Umbilical cord (tissue), 2 donors: Measurements from ENCODE around the gene ASCC3. TPM values are rescaled to one million over a fixed set of nuclear protein-coding genes. Genes with fewer than 3 reads are reported as not detected.

Experiments
- DNase-seq: peaks from one replicate; pipeline ENCODE4 v3.0.0-alpha.2; 2015; ENCODE audit warnings: low spot score
- total RNA-seq: library from RNA; depleted of rRNA; stranded (reverse); fragments of >200 nt; gene quantifications from one replicate; pipeline ENCODE4 v1.2.3, GENCODE V29; 2014; ENCODE audit warnings: low replicate concordance; ENCODE audit not compliant: insufficient read depth

The ASCC3 gene
- total RNA-seq, 1 donor from 2014 or later = 82.3 TPM

DNA sequence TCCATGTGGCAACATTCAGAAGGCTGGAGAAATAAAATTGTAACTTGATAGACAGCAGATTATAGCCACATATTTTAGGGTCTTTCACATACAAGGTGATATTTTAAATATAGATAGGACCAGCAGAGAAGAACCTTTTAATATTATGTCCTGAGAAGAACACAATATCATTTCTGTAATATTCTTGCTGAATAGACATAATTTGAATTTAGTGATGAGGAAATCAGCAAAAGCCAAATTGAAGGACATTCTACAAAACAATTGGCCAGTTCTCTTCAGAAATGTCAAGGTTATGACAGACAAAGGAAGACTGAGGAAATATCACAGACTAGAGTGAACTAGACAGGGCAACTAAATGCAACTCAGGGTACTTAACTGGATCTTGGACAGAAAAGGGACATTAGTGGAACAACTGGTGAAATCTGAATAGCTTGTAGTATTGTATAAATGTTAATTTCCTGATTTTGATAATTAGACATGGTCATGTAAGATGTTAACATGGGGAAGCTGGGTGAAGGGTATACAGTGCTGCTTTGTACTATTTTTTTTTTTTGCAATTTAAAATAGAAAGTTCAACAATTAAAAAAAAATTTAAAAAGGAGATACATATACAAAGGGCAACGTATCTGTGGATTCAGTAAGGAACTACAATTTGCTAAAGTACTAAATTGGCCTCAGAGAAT is 281.9 kb downstream of the ASCC3 start:
- no peak for DNase-seq

DNA sequence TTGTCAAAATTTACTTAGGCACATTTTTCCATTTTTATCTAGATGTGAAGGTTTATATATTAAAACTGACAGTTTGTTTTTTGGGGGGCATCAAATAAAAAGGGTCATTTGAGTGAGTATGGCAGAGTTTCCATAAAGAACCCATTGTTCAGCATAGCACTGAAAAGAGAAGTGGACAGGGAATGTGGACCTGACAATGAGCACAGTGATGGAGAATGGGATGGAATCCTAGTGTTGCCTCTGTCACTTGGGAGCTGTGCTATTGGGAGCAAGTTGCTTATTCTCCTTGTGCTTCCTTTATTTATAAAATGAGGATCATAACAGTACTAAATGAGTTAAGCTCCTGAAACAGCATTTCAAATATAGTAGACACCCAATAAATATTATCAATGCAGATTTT is 285.7 kb downstream of the ASCC3 start:
- DNase-seq = no peak

DNA sequence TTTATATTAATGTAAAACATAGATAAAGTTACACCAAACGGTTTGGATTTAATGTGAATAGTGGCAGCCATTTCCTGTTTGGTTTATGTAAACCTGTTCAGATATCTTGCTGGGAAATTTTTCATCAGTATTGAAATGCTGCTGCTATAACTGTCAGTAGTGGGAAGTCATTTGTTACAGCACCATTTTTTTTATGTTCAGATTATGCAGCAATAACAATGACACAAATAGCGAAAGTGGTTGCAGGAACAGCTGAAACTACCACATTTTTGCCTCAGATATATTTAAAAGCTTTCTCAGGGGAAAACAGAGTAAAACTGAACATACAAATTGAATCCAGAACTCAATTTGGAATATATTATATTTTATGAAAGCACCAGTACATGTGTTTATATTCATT is 287.6 kb downstream of the ASCC3 start:
- no peak for DNase-seq

DNA sequence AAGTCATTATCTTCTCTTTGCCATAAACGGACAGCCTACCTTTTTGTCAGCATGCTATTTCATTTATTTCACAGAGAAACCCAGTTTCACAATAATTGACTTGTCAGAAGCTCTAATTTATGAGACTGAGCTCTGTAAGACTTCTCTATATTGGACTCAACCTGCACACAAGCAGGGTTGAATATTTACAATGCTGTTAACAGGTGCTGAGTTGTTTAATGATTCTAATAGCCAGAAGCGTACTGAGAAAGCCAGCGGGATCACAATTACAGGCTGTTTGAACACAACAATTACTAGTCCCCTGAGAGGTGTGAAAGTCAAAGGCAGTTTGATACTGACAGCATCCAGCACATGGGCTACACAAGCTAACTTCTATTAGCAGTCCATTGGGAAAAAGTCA is 288.2 kb downstream of the ASCC3 start:
- DNase-seq = no peak

DNA sequence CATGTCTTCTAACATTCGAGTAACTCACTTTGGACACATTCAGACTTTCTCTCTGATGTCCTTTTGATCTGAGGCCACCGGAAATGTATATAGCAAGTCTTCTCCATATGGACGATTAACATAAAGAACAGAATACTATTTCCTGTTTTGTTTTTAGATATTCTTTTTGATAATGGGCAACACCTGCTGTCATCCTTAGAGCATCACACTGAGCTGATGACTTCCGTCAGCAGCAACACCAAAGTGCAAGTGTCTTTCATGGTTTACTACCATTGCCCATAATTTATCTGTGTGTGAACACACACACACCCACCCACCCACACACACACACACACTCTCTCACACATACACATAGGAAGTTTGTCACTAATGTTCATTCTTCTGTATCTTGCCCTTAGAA is 303.7 kb downstream of the ASCC3 start:
- DNase-seq = no peak

DNA sequence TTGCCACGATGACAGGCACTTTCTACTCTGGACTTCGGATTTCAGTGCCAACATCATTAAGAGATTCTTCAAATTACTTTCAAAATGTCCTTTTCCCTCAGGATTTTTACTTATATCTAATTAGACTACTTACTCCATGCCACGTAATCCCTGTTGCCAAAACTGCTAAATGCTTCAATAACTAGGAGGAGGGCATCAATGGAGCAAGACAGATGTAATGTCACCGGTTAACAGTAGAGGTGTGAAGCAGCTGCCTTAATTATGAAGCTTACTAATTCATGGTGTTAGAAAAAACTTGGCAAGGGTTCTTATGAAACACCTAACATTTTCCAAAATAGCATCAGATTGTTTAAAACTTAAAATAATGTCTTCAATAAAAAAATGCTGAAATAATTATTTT is 305.2 kb downstream of the ASCC3 start:
- no peak for DNase-seq

- DNase-seq = no peak
Measured at GRCh38 chr6:100574836-100575235, 306.3 kb downstream of the ASCC3 start.

DNA sequence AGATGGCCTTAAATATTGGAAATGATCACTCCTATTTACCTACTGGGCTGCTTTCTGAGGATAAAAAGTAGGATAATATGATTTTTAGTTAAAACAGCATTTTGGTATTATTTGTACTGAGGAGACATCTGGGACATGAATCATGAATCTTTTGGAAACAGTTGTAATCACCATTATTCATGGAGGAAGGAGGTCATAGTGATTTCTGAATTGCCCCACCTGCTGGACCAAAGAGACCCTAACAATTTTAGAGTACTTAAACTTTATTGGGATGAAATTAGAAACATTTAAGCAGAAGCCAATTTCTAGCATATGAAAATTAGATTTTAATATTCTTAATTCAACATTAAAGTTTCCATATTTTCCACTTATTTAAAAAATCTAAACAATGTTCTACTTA is 308.0 kb downstream of the ASCC3 start:
- no peak for DNase-seq

GRCh38 chr6:100568255-100568654 is 312.9 kb downstream of the ASCC3 start:
- no peak for DNase-seq

DNA sequence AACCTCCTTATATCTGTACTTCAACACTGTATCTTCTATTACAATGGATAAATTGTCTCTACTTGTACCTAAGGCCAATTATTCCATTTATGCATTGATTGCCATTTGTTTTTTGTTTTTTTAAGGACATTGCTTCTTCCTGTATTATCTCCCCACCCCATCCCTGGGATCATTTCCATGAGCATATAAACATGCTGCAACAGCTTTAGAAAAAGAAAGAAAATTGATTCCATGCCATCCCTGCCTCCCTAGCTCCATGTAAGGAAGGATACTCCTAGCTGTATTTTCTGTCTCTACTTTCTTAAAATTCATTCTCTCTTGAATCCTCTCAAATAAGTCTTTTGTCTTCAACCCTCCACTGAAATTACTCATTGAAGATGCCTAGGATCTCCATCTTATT is 314.6 kb downstream of the ASCC3 start:
- DNase-seq = no peak

DNA sequence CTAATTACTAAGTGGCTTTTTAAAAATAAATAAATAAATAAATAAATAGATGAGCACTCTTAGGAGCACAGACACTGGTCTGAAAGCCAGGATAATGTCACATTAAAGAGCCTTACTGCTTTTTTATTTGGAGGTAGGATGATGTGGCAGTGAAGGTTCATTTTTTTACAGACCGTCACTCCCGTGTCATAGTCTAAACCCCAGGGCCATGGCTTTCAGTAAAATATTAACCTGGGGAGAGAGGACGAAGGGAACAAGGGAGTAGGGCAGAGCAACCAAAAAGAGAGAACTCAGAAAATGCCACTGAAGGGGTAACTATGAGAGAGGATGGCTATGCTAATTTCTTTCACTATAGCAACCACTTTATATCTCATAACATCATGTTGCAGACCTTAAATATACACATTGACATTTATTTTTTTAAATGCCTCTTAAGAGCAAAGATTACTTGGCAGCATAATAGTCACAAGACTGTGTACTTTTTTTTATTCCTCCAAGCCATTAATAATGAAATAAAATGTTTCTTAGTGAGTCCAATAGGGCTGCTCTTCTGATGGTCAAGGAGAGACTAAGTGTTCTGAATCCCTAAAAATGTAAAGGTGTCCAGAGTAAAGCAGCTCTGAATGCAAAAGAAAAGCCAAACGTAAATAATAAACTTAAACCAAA is 315.6 kb downstream of the ASCC3 start:
- DNase-seq = no peak

- DNase-seq = no peak
Measured at GRCh38 chr6:100559859-100560258, 321.3 kb downstream of the ASCC3 start.

- no peak for DNase-seq
Measured at GRCh38 chr6:100554228-100554627, 326.9 kb downstream of the ASCC3 start.

DNA sequence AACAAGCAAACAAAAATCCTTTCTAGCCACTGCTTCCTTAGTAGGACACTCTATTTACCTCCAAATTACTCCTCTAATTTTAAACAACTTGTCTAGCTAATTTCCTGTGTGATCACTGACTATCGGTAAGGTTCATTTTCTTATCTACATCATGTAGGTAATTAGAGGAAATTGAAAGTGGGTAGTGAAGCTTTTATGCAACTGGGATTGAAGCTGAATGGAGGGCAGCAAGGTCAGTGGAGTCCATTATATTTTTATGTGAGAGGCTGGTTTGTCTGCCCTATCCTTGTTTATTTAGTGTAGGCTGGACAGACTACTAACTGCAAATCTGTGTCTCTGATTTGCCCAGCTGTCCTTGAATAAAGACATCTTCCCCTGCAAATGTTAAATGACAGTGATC is 327.9 kb downstream of the ASCC3 start:
- no peak for DNase-seq

DNA sequence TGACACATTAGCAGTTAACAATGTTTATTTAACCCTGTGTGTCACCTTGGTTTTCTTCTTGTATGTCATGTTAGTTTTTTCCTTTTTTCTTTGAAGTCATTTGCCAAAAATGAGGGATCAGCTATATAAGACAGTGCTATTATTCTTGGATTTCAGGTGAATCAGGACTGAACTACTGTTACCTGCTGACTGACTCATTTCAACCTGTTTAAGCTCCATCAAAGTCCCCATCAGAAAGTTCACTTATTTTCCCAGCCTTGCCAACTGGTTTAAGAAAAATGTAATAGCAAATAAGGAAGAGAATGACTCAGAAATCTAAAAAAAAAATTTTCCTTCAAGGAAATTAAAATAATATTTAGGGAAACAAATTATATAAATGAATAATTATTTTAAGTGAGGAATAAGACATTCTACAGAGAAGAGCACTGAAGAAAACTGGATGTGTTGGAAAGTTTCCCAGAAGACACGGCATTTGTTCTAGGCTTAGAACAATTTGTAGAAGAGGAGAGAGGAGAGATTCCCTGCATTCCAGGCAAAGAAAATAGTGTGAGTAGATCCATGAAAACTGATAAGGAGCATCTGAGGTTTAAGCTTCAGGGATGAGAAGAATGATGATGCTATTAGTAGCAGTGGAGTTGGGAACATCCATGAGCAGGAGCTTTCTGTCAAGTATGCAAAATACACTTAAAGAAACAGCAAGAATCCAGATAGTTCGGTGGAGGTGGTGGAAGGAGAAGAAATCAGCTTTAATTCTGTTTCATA is 331.5 kb downstream of the ASCC3 start:
- peak; percentile 63 for DNase-seq

GRCh38 chr6:100538086-100538485 is 343.0 kb downstream of the ASCC3 start:
- no peak for DNase-seq

- DNase-seq = no peak
Measured at GRCh38 chr6:100518588-100518987, 362.5 kb downstream of the ASCC3 start.

- DNase-seq = no peak
Measured at GRCh38 chr6:100517633-100518032, 363.5 kb downstream of the ASCC3 start.

DNA sequence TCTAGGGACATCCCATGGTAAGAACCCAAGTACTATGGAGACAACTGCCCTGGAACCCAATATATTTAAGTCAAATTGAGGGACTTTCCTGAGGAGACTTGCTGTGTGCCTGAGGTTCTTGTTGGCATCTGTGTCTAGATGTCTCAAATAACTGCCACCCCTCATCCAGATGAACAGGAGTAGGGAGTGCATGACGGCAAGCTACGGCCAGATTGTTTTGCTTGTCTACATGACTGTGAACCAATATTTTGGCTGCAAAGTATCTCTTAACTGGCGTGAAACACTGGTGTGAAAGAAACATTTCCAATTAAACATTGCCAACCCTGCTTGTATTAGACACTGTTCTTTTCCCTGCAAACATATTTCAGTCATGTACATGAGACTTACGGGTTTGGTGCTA is 364.0 kb downstream of the ASCC3 start:
- no peak for DNase-seq

- DNase-seq = no peak
Measured at GRCh38 chr6:100514660-100515059, 366.5 kb downstream of the ASCC3 start.

DNA sequence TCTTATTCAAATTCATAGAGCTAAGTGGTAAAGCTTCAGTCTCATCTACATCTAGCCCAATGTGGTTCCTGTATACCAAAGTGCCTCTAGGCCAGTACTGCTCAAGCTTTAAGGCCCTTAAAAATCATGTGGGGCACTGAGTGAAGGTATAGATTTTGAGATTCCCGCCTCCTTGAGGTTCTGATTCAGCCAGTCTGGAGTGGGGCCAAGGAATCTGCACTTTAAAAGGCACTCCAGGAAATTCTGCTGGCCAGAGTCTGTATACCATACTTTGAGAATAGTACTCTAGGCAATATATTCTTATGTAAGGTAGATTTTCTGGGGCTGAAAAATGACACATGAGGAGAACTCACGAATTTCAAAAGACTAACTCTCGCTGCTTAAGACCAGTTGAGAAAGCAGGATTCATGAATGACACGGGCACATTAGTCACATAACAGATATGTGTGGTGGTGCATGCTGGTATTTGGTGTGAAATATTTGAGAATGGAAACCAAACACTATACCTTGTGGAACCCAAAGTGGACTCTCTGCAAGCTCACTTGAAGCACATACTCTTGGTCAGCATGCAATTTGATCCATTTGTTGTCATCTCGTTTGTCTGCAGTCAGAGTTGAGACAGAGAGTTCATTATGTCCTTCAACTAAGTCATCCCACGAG is 368.8 kb downstream of the ASCC3 start:
- DNase-seq = no peak

DNA sequence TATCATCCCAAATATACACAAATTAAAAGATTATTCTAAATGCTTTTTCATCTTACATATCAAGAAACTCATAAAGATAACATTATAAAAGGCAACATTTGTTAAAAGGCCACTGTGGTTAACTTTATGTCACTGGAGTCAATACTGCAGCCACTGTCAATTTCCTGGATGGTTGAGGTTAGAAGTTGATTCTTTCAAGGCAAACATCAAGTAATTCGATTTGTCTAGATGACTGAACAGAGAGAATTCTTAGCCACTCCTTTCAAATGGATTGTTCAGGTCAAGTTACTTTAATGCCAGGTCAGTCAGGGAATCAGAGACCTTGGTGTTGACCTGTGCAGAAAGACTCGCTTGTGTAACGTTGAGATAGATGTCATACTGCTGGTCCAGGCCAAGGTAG is 372.0 kb downstream of the ASCC3 start:
- DNase-seq = no peak
